T1000 (cell line): ENCODE data around the gene TMEM25.
"Not testable (repeated sequence)": the region's sequence is repeated elsewhere in the genome, so short reads cannot be mapped to it uniquely, and the experiment has no call there.

Experiments used
- DNase-seq: peaks from one replicate; lab custom pipeline; 2025; ENCODE audit warnings: mixed read lengths; lab: John Stamatoyannopoulos, UW

Gene TMEM25

DNA sequence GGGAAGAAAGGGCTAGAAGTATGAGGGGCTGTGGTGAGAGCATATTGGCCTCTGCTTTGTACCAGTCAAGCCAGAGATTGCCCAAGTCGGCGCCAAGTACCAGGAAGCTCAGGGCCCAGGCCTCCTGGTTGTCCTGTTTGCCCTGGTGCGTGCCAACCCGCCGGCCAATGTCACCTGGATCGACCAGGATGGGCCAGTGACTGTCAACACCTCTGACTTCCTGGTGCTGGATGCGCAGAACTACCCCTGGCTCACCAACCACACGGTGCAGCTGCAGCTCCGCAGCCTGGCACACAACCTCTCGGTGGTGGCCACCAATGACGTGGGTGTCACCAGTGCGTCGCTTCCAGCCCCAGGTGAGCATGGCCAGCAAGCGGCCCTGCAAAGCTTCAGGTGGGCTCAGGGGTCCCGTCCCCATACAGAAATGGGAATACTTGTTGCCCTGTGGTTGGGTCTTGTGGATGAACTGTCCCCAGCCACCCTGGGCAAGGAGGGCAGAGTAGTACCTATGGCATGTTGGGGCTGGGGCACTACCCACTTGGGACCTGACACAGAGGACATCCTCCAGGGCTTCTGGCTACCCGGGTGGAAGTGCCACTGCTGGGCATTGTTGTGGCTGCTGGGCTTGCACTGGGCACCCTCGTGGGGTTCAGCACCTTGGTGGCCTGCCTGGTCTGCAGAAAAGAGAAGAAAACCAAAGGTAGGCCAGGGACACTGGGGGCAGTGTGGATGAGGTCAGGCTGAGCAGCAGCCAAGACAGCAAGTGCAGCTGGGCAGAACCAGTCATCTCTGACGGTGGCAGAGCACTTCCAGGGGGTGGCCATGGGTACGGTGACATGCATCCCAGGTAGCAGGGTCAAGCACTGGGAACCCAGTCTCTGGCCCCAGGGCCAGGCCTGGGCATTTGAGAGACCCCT lies 2.1 kb downstream of the TMEM25 start:
- DNase-seq = no peak

DNA sequence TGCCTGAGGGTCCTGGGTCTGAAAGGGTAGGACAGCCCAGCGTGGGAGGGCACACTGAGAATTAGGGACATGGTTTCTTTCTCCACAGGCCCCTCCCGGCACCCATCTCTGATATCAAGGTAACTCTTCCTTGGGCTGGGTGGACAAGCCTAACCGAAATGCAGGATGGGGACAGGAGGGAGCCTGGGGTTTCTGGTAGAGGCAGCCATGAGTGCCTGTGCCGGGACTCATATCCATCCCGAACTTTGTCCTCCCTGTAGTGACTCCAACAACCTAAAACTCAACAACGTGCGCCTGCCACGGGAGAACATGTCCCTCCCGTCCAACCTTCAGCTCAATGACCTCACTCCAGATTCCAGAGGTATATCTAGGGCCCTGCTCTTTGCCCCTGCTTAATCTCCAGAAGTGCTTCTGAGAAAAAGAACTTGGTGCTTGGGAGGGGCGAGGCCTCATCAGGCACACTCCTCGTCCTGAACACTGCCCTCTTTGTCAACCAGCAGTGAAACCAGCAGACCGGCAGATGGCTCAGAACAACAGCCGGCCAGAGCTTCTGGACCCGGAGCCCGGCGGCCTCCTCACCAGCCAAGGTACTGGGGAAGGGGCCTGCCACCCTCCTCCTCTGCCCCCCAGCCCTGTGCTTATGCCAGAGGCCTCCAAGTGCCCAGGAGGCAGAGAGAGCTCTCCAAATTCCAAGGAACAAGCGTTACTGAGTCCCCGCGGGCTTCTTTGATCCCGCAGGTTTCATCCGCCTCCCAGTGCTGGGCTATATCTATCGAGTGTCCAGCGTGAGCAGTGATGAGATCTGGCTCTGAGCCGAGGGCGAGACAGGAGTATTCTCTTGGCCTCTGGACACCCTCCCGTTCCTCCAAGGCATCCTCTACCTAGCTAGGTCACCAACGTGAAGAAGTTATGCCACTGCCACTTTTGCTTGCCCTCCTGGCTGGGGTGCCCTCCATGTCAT lies 3.1 kb downstream of the TMEM25 start:
- DNase-seq = no peak

DNA sequence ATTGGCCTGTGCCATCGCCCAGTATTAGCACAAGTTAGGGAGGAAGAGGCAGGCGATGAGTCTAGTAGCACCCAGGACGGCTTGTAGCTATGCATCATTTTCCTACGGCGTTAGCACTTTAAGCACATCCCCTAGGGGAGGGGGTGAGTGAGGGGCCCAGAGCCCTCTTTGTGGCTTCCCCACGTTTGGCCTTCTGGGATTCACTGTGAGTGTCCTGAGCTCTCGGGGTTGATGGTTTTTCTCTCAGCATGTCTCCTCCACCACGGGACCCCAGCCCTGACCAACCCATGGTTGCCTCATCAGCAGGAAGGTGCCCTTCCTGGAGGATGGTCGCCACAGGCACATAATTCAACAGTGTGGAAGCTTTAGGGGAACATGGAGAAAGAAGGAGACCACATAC lies 4.3 kb downstream of the TMEM25 start:
- DNase-seq = no peak

DNA sequence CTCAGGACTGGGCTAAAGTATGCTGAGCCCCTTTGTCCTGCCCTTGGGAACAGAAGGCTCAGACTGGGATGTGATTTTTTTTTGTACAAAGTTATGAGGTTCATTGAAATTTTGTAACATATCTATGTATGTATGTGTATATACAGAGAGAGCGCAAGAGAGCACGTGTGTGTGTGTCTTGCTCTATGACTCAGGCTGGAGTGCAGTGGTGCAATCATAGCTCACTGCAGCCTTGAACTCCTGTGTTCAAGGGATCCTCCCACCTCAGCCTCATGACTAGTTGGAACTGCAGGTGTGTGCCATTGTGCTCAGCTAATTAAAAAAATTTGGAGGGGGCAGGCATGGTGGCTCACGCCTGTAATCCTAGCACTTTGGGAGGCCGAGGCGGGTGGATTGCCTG lies 5.7 kb downstream of the TMEM25 start:
- DNase-seq = no peak

DNA sequence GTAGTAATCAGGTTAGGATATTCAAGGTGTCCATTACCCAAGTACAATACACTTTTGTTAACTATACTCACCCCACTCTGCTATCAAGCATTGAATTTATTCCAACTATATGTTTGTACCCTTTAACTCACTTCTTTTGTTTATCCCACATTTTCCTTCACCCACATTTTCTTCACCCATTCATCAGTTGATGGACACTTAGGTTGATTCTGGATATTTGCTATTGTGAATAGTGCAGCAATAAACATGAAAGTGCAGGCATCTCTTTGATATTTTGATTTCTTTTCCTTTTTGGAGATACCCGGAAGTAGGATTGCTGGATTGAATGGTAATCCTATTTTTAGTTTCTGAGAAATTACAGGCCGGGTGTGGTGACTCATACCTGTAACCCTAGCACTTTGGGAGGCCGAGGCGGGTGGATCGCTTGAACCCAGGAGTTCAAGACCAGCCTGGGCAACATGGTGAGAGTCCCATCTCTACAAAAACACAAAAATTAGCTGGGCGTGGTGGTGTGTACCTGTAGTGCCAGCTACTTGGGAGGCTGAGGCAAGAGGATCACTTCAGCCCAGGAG lies 6.5 kb downstream of the TMEM25 start:
- DNase-seq = no peak

DNA sequence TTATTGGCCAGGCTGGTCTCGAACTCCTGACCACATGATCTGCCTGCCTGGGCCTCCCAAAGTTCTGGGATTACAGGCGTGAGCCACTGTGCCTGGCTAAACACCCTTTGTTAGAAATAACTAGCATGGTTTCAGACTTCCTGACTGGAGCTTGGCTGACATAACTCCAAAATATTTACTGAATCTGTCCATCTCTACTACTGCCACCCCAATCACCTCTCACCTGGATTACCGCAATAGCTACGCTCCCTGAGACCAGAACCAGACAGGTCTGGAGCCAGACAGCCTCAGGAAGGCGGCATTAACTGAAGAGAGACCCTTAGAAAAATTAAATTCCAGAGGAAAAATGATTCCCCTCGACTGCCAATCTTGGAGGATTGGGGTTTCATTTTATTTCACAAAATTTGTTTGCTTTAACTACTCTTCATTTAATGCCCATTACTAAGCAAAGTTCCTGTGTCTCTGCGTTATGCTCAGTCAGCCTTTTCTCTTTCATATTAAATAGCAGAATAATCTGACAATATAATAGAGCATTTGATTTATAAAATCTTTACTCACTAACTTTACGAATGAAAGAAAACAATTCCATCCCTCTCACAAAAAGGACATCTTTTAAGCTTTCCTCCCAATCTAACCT lies 13.1 kb downstream of the TMEM25 start:
- DNase-seq = no peak

DNA sequence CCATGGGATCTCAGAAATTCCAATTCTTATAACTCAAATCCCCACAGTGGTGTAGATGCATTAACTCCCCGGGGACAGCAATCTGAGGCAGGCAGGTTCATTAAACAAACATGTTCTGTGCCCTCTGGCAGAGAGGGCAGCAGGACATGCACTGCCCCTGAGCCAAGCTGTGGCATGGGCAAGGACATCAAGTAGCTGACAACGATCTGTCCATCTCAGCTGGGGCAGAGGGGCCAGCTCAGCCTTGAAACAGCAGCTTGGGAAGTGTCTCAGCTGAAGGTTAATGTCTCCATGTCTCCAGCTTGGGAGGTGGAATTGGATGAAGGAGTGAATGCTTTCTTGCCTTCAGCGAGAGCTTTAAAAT lies 13.6 kb downstream of the TMEM25 start:
- DNase-seq = no peak

DNA sequence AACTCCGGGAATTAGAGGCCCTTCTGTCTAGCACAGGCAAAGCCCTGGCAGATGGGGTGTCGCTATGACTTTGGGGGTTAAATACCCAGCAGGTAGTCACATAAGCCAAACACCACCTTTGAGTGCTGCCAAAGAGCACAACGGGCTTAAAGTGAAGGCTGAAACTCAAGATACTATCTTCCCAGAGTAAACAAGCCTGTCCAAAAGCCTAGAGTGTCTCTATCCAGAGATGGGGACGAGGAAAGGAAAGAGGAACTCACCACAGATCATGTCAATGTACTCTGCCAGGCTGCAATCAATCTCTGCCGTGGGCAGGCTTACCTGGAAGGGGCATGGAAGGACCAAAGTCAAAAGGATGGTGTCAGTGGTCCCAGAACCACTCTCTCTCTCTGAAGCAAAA lies 14.5 kb downstream of the TMEM25 start:
- no peak for DNase-seq

DNA sequence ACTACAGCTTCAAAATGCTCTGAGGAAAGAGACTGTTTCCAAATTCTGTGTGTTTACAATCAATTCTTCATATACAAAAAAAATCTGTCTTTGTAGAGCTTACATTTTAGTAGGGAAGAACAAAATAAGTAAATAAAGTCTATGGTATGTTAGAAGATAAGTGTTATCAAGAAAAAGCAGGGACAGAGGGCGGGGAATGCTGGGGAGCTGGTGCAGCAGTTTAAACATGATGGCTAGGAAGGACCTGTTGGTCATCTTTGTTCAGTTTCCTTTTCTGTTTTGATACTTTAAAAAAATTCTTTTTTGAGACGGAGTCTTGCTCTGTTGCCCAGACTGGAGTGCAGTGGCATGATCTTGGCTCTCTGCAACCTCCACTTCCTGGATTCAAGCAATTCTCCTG lies 16.1 kb downstream of the TMEM25 start:
- no peak for DNase-seq

DNA sequence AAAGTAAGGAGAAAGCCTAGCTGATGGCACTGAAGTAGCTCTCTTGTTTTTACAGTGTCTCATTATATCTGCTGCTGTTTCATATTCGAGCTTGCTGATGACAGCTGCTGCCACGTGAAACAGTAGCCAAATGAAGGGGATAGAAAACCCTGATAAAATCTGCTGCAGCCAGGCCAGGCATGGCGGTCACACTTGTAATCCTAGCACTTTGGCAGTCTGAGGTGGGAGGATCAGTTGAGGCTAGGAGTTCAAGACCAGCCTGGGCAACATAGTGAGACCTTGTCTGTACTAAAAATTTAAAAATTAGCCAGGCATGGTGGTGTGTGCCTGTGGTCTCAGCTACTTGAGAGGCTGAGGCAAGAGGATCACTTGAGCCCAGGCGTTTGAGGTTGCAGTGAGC lies 21.3 kb downstream of the TMEM25 start:
- DNase-seq = no peak

DNA sequence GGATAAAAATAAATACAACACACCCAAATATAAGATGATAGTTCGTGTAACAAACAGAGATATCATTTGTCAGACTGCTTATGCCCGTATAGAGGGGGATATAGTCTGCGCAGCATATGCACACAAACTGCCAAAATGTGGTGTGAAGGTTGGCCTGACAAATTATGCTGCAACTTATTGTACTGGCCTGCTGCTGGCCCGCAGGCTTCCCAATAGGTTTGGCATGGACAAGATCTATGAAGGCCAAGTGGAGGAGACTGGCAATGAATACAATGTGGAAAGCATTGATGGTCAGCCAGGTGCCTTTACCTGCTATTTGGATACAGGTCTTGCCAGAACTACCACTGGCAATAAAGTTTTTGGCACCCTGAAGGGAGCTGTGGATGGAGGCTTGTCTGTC lies 29.8 kb downstream of the TMEM25 start:
- no peak for DNase-seq

DNA sequence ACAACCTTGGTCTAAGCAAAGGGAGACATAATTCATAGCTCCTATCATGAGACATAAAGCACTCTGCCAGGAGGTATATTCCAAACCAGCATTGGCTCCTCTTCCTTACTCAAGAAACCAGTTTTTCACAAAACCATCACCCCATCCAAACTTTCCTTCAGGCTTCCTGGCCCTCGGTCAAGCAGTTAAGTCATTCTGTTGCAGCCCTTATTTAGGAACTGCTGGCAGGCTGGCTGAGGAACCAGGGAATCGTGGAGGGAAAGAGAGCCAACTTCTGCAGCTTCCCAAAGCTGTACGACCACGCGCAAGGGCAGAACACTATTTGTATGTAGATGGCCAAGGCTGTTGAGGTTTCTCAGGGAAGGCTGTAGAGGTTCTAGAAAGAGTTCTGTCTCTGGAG lies 34.1 kb downstream of the TMEM25 start:
- no peak for DNase-seq

DNA sequence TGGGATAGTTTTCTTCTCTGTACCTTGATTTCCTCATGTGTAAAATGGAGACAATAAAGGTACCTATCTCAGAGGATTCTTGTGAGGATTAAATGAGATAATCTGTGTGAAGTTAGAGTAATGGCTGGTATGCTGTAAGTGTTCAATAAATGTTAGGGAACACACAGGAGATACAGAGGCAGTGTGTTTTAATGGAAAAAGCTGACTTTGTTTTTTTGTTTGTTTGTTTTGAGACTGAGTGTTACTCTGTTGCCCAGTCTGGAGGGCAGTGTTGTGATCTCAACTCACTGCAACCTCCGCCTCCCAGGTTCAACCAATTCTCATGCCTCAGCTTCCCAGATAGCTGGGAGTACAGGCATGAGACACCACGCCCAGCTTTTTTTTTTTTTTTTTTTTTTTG lies 38.7 kb downstream of the TMEM25 start:
- DNase-seq = no peak

DNA sequence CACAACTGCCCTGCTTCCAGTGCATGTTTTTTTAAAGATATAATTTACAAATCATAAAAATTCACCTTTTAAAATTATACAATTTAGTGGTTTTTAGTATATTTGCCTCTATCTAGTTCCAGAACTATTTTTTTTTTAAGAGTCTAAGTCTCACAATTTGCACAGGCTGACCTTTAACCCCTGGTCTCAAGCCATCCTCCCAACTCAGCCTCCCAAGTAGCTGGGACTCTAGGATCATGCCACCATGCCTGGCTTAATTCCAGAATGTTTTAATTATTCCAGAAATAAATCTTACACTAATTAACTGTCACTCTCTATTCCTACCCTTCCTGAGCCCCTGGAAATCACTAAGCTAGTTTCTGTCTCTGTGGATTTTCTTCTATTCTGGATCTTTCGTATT lies 39.8 kb downstream of the TMEM25 start:
- no peak for DNase-seq

DNA sequence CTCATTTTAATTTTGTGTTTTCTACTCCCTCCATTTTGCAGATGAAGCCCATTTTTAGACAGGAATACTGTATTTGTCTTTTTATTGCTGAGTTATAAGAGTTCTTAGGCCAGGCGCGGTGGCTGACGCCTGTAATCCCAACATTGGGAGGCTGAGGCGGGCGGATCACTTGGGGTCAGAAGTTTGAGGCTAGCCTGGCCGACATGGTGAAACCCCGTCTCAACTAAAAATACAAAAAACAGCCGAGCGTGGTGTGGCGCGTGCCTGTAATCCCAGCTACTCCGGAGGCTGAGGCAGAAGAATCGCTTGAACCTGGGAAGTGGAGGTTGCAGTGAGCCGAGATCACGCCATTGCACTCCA lies 40.7 kb downstream of the TMEM25 start:
- not testable (repeated sequence) for DNase-seq

DNA sequence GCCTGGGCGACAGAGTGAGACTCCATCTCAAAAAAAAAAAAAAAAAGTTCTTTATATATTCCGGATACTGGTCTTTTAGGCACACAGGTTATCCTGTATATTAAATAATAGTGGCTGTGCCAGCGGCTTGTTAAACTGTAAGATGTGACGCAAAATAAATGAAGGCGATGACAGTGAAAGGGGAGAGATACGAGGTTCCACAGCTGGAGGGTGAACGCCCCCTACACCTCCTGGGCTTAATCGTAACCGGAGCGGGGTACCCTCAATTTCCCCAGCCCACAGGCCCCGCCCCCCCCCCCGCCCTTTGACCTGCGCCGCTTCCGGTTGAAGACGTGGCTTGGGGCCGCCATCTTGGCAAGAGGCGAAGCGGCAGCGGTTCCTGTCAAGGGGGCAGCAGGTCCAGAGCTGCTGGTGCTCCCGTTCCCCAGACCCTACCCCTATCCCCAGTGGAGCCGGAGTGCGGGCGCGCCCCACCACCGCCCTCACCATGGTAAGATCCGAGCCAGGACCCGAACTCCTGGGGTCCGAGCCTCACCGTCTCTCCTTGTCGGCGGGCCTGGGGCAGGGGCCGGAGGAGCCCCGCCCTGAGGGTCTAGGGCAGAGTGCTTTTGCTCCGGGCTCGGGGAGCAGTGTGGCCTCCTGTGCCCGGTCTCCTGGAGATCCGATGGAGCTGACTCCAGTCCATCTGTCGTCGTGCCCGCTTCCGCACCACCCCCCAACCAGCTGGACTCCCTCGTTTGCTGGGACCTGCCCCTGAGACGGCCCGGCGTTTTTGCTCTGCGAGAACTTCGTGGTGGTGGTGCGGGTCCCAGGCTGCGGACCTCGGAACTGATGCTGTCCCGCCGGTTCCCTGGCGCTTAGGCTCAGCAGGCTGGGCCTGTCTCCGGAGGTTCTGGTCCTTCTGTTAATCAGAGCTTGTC lies 41.3 kb downstream of the TMEM25 start, which contains the start of gene ARCN1:
Gene ARCN1 (plus strand): TSS at position 349 of the 920 bp plus-strand sequence. CDS start 139 bp downstream, at position 488.
- peak; percentile 33 for DNase-seq

DNA sequence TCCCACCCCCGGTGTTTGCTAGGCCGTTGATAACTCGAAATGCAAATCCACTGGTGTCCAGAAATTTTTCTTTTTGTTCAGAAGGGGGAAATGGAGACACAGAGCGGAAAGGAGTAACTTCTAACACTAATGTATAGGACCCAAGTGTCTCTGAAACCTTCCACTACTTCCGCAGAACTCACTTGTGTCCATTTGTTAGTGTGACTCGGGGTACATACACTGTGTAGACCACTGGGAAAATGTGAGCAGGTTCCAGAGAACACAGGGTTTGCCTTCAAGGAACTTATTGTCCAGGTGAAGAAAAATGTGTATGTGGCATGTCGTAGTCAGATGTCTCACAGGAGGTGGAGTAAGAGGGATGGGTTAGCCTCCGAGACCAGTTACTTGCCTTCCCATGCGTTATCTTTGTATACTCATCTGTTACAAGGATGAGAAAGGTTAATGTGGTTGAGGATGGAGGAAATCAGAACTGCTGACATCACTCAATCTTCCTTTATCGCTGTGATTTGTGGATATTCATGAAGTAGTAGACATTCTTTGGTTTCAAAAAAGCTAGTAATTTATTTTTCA lies 42.1 kb downstream of the TMEM25 start:
- DNase-seq = no peak

DNA sequence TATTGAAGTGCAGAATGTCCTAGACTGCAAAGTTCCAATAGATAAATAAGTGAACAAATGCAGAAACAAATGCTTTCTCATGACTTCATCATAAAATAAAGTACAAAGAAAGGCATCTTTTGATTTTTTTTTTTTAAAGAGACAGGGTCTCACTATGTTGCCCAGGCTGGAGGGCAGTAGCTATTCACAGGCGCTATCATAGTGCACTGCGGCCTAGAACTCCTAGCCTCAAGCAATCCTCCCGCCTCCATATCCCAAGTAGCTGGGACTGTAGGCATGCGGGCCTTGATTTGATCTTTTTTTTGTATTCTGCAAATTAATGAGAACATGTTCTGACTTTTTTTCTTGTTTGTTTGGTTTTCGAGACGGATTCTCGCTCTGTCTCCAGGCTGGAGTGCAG lies 43.6 kb downstream of the TMEM25 start:
- no peak for DNase-seq

DNA sequence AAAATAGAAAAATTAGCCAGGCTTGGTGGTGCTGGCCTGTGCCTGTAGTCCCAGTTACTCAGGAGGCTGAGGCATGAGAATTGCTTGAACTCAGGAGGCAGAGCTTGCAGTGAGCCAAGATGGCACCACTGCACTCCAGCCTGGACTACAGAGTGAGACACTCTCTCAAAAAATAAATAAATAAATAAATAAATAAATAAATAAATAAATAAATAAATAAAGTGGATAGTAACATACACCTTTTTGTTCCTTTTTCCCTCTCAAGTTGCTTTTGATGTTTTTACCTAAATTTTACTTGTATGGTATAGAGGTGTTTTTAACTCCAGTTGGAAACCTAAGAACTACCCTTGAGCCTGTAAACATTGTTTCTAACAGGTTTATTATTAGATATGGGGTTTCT lies 47.0 kb downstream of the TMEM25 start:
- DNase-seq = not testable (repeated sequence)

DNA sequence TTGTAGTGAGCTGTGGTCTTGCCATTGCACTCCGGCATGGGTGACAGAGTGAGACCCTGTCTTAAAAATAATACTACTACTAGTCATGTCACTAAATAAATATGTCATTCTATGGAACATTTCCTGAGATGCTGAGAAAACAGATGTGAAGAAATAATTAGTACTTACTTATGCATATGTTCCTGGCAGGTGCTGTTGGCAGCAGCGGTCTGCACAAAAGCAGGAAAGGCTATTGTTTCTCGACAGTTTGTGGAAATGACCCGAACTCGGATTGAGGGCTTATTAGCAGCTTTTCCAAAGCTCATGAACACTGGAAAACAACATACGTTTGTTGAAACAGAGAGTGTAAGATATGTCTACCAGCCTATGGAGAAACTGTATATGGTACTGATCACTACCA lies 50.1 kb downstream of the TMEM25 start:
- no peak for DNase-seq
